Suprapubic skin (tissue), 4 donors: ENCODE results near the gene MCTP2.

ENCODE experiments used
- CTCF ChIP-seq, 2 donors: fragments of 200-600 bp in 1 of 2; fragments of 450-650 bp in 1 of 2; sonication (generic) in 1 of 2; IDR thresholded peaks; one replicate each; pipeline ENCODE4 v1.5.1; 2016 to 2019; ENCODE audit warnings: antibody characterized with exemption in 2 of 2, mild to moderate bottlenecking in 1 of 2, moderate library complexity in 1 of 2
- POLR2A ChIP-seq, 2 donors: fragments of 450-650 bp; IDR thresholded peaks; one replicate each; pipeline ENCODE4 v1.6.1; 2017; ENCODE audit warnings: antibody characterized with exemption in 2 of 2, mild to moderate bottlenecking in 2 of 2, moderate library complexity in 2 of 2
- POLR2AphosphoS5 ChIP-seq, 3 donors: sonication (generic); formaldehyde crosslinking; IDR thresholded peaks; one replicate each; pipeline ENCODE4 v1.6.1; 2017; ENCODE audit warnings: antibody characterized with exemption in 3 of 3

- TF ChIP-seq POLR2A (IDR thresholded peaks at IDR 0.05) (no peak), CTCF (IDR thresholded peaks at IDR 0.05) (no peak), POLR2AphosphoS5 (IDR thresholded peaks at IDR 0.05) (no peak)
These were observed 43.4 kb downstream of the MCTP2 start for GRCh38 chr15:94274745-94275144.
